GM23338 (cell line): Measurements from ENCODE around the gene ACAT2.
A peak's percentile ranks its signal among the peaks of the same experiment; 100 is the strongest.

ENCODE experiments used
- JUNB ChIP-seq: IDR thresholded peaks from one replicate; pipeline ENCODE4 v1.6.1; 2016; ENCODE audit warnings: antibody characterized with exemption; ENCODE audit not compliant: unreplicated experiment
- ZNF331 ChIP-seq: fragments of 250-450 bp; sonication (Bioruptor Pico); IDR thresholded peaks from 2 replicates; pipeline ENCODE4 v1.5.0; 2020; ENCODE audit warnings: low read depth, mild to moderate bottlenecking, moderate library complexity
- TF ChIP-seq, protein P1 (sequence below), 2 experiments: fragments of 200-600 bp in 1 of 2; sonication (generic) in 1 of 2; conservative IDR thresholded peaks; 2 replicates each; pipeline versions ENCODE4 v1.5.1 to v1.6.1; 2016 to 2017; ENCODE audit warnings: antibody characterized with exemption in 2 of 2, low read depth in 2 of 2, mild to moderate bottlenecking in 2 of 2, moderate library complexity in 1 of 2

DNA sequence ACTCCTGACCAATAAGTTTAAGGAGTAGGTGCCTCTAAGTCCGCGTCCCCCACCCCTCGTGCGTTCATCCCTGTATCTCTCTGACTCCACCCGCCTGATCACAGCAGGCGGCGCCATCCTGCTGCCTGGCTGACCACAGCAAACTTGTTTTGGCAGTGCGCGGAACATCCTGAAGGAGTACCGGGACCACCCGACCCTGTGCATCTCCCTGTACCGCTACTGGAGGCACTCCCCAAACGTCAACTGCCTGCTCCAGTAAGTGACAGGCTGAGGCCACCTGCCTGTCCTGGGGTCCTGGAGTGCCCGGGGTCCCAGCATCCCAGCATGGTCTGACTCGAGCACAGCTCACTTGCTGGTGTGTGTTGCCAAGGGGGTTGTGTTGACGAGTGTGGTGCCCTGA lies 57.3 kb downstream of the ACAT2 start:
- TF ChIP-seq, protein P1, sequence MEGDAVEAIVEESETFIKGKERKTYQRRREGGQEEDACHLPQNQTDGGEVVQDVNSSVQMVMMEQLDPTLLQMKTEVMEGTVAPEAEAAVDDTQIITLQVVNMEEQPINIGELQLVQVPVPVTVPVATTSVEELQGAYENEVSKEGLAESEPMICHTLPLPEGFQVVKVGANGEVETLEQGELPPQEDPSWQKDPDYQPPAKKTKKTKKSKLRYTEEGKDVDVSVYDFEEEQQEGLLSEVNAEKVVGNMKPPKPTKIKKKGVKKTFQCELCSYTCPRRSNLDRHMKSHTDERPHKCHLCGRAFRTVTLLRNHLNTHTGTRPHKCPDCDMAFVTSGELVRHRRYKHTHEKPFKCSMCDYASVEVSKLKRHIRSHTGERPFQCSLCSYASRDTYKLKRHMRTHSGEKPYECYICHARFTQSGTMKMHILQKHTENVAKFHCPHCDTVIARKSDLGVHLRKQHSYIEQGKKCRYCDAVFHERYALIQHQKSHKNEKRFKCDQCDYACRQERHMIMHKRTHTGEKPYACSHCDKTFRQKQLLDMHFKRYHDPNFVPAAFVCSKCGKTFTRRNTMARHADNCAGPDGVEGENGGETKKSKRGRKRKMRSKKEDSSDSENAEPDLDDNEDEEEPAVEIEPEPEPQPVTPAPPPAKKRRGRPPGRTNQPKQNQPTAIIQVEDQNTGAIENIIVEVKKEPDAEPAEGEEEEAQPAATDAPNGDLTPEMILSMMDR (conservative IDR thresholded peaks at IDR 0.05; ENCODE audit: low read depth in 2 of 2) = 0 out of 4 replicates have a peak, but pooled peaks of 1 of the 2 experiments have one; percentile 6
- no peak for TF ChIP-seq JUNB
- TF ChIP-seq ZNF331 (CRISPR knock-in tag) = no peak
